ENCODE data around the gene SAXO2. TPM values are rescaled to one million over a fixed set of nuclear protein-coding genes. Genes with fewer than 3 reads are reported as not detected.
A peak's percentile ranks its signal among the peaks of the same experiment; 100 is the strongest.
"Not testable (repeated sequence)": the region's sequence is repeated elsewhere in the genome, so short reads cannot be mapped to it uniquely, and the experiment has no call there.

Gene SAXO2
- polyA plus RNA-seq (2012; ENCODE audit: insufficient read depth, insufficient read length), result 2.0 TPM

GRCh38 chr15:82262422-82263026, at the start of gene SAXO2, which contains the start of gene EFL1:
Gene SAXO2 (plus strand): TSS chr15:82262818. CDS start chr15:82262880, 62 bp downstream.
Gene EFL1 (minus strand): TSS chr15:82262734. CDS start chr15:82261778, 956 bp downstream.
- peak; percentile 78 for DNase-seq (ENCODE audit: low read depth, low spot score)
- peak within 1 kb of the TSS; percentile 78 for H3K4me3 ChIP-seq (ENCODE audit: low read length)

- not testable (repeated sequence) for DNase-seq (ENCODE audit: low read depth, low spot score); H3K4me3 ChIP-seq (ENCODE audit: low read length)
These were observed 46.5 kb upstream of the SAXO2 start for GRCh38 chr15:82216092-82216491.

GRCh38 chr15:82221535-82221934, 41.1 kb upstream of the SAXO2 start:
- H3K4me3 ChIP-seq (ENCODE audit: low read length), result not testable (repeated sequence)
- peak; percentile 19 for DNase-seq (ENCODE audit: low read depth, low spot score)

GRCh38 chr15:82228750-82229149, 33.9 kb upstream of the SAXO2 start:
- no peak overlapping the region for H3K4me3 ChIP-seq (ENCODE audit: low read length)
- DNase-seq (ENCODE audit: low read depth, low spot score), result no peak

- no peak overlapping the region for H3K4me3 ChIP-seq (ENCODE audit: low read length)
- DNase-seq (ENCODE audit: low read depth, low spot score), result peak; percentile 9
These were observed 31.4 kb upstream of the SAXO2 start for GRCh38 chr15:82231233-82231632.

GRCh38 chr15:82231842-82232241, 30.8 kb upstream of the SAXO2 start:
- no peak for DNase-seq (ENCODE audit: low read depth, low spot score)

GRCh38 chr15:82237944-82238534, 24.6 kb upstream of the SAXO2 start:
- not testable (repeated sequence) for DNase-seq (ENCODE audit: low read depth, low spot score); H3K4me3 ChIP-seq (ENCODE audit: low read length)

More at GRCh38 chr15:82231842-82232241, 30.8 kb upstream of the SAXO2 start:
- no peak overlapping the region for H3K4me3 ChIP-seq (ENCODE audit: low read length)

- H3K4me3 ChIP-seq (ENCODE audit: low read length), result no peak overlapping the region
- DNase-seq (ENCODE audit: low read depth, low spot score), result no peak
These were observed 22.8 kb upstream of the SAXO2 start for GRCh38 chr15:82239685-82240391.

GRCh38 chr15:82241836-82242499, 20.6 kb upstream of the SAXO2 start:
- not testable (repeated sequence) for H3K4me3 ChIP-seq (ENCODE audit: low read length); DNase-seq (ENCODE audit: low read depth, low spot score)

GRCh38 chr15:82243644-82244043, 19.0 kb upstream of the SAXO2 start:
- H3K4me3 ChIP-seq (ENCODE audit: low read length); DNase-seq (ENCODE audit: low read depth, low spot score): not testable (repeated sequence)

- not testable (repeated sequence) for H3K4me3 ChIP-seq (ENCODE audit: low read length); DNase-seq (ENCODE audit: low read depth, low spot score)
These were observed 16.7 kb upstream of the SAXO2 start for GRCh38 chr15:82245956-82246355.

- not testable (repeated sequence) for DNase-seq (ENCODE audit: low read depth, low spot score); H3K4me3 ChIP-seq (ENCODE audit: low read length)
These were observed 14.4 kb upstream of the SAXO2 start for GRCh38 chr15:82248261-82248660.

- DNase-seq (ENCODE audit: low read depth, low spot score), result not testable (repeated sequence)
- H3K4me3 ChIP-seq (ENCODE audit: low read length), result peak overlapping the region; percentile 78
These were observed 824 bp upstream of the SAXO2 start for GRCh38 chr15:82261566-82262421.

GRCh38 chr15:82263350-82263749, 732 bp downstream of the SAXO2 start:
- DNase-seq (ENCODE audit: low read depth, low spot score), result no peak
- peak overlapping the region; percentile 78 for H3K4me3 ChIP-seq (ENCODE audit: low read length)

- H3K4me3 ChIP-seq (ENCODE audit: low read length); DNase-seq (ENCODE audit: low read depth, low spot score): not testable (repeated sequence)
These were observed 4.5 kb downstream of the SAXO2 start for GRCh38 chr15:82267137-82267536.

GRCh38 chr15:82268454-82268853, 5.8 kb downstream of the SAXO2 start:
- H3K4me3 ChIP-seq (ENCODE audit: low read length); DNase-seq (ENCODE audit: low read depth, low spot score): not testable (repeated sequence)

- DNase-seq (ENCODE audit: low read depth, low spot score), result no peak
- H3K4me3 ChIP-seq (ENCODE audit: low read length), result no peak overlapping the region
These were observed 9.5 kb downstream of the SAXO2 start for GRCh38 chr15:82272154-82272553.

GRCh38 chr15:82275410-82275809, 12.8 kb downstream of the SAXO2 start:
- no peak overlapping the region for H3K4me3 ChIP-seq (ENCODE audit: low read length)

GRCh38 chr15:82281276-82281675, 18.7 kb downstream of the SAXO2 start:
- H3K4me3 ChIP-seq (ENCODE audit: low read length); DNase-seq (ENCODE audit: low read depth, low spot score): not testable (repeated sequence)

More at GRCh38 chr15:82275410-82275809, 12.8 kb downstream of the SAXO2 start:
- DNase-seq (ENCODE audit: low read depth, low spot score), result no peak
